Measurements from ENCODE around the gene IL4I1.

DNA sequence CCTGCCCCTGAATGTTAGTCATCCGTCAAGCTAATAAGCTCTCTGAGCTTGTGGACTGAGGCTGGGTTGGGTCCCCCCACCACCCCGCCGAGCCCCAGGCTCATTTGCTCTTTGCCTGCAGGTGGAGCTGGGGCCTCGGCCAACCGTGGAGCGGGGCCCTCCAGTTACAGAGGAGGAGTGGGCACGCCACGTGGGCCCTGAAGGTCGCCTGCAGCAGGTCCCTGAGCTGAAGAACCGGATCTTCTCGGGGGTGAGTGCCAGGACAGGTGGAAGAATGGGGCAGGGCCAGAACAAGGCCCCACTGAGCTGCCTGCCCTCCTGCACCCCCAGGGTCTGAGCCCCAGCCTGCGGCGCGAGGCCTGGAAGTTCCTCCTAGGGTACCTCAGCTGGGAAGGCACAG, 14.0 kb downstream of the IL4I1 start:
- no peak for TF ChIP-seq POLR2A (IDR thresholded peaks at IDR 0.05)
- TF ChIP-seq, protein P1, sequence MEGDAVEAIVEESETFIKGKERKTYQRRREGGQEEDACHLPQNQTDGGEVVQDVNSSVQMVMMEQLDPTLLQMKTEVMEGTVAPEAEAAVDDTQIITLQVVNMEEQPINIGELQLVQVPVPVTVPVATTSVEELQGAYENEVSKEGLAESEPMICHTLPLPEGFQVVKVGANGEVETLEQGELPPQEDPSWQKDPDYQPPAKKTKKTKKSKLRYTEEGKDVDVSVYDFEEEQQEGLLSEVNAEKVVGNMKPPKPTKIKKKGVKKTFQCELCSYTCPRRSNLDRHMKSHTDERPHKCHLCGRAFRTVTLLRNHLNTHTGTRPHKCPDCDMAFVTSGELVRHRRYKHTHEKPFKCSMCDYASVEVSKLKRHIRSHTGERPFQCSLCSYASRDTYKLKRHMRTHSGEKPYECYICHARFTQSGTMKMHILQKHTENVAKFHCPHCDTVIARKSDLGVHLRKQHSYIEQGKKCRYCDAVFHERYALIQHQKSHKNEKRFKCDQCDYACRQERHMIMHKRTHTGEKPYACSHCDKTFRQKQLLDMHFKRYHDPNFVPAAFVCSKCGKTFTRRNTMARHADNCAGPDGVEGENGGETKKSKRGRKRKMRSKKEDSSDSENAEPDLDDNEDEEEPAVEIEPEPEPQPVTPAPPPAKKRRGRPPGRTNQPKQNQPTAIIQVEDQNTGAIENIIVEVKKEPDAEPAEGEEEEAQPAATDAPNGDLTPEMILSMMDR (IDR thresholded peaks at IDR 0.05) = no peak

All from adrenal gland (tissue), 5 donors.